HG03039 (cell line): ENCODE data around the gene GTF3C1.
A peak's percentile ranks its signal among the peaks of the same experiment; 100 is the strongest.
"Not testable (repeated sequence)": the region's sequence is repeated elsewhere in the genome, so short reads cannot be mapped to it uniquely, and the experiment has no call there.

Experiments
- ATAC-seq: cut with Tn5 transposase; IDR thresholded peaks from one replicate; pipeline ENCODE4 v1.9.1; 2021; ENCODE audit warnings: mild to moderate bottlenecking, moderate library complexity; ENCODE audit not compliant: unreplicated experiment

GTF3C1 gene

DNA sequence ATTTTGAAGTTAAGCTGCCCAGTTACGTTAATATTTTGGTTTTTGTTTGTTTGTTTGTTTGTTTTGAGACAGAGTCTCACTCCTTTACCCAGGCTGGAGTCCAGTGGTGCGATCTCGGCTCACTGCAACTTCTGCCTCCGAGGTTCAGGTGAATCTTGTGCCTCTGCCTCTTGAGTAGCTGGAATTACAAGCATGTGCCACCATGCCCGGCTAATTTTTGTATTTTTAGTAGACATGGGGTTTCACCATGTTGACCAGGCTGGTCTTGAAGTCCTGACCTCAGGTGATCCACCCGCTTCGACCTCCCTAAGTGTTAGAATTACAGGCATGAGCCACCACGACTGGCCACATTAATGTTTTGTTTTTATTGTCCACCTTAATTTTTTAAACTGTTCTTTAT is 21.3 kb upstream of the GTF3C1 start:
- ATAC-seq, result not testable (repeated sequence)

DNA sequence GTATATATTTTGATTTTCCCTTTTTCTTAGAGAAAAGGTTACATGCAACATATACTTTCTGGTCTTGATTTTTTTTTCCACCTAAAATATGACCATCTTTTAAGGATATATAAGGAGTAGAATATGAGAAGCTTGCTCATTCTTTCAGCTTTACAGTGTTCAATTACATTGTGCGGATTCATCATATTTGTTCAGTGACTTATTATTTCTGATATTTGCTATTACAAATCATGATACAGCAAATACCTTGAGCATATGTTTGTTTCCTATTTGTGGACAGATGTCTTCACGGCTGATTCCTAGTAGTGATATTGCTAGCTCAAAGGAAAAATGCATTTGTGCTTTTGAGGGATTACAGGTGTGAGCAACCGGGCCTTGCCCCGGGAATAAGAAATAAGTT is 18.4 kb upstream of the GTF3C1 start:
- no peak for ATAC-seq

- ATAC-seq, result no peak
These were observed 16.7 kb upstream of the GTF3C1 start for GRCh38 chr16:27566417-27566816.

GRCh38 chr16:27564224-27564623 is 14.5 kb upstream of the GTF3C1 start:
- no peak for ATAC-seq

GRCh38 chr16:27561216-27561615 is 11.5 kb upstream of the GTF3C1 start:
- ATAC-seq, result no peak

- no peak for ATAC-seq
These were observed 9.2 kb upstream of the GTF3C1 start for GRCh38 chr16:27558932-27559331.

GRCh38 chr16:27558434-27558833 is 8.7 kb upstream of the GTF3C1 start:
- no peak for ATAC-seq

DNA sequence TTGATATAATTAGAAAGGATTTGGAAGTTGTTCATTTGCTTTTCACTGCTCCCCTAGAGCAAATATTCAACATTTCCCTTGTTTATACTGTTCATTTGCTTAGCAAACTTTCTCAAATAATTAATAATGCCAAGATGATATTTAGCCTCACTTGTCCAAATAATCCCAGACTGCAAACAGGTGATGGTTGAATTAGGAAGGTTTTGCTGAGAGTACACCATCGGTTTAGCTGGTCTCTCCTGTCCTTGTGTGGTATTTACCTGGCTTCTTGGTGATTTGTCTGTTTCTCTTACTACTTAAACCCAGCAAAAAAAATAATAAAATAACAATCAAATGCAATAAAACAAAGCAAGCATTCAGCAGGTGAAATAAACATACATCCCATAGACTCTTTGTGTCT is 6.8 kb upstream of the GTF3C1 start:
- no peak for ATAC-seq

GRCh38 chr16:27551036-27551435 is 1.3 kb upstream of the GTF3C1 start:
- ATAC-seq, result no peak

DNA sequence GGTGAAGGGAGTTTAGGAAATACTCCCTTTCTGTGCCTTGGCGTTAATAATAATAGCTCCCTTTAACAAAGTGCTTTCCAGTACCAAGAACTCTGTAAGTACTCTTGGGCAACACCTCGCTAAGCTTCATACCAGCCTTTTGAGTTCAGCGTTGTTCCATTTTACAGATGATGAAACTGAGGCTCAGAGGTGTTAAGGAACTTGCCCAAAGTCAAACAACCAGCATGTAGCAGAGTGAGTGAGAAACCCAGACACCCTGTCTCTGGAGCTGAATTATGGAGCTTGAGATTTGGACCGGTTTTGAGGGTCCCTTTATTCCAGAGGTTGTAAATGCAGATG is 838 bp upstream of the GTF3C1 start:
- ATAC-seq, result no peak

- ATAC-seq, result peak; percentile 21
These were observed 308 bp downstream of the GTF3C1 start for GRCh38 chr16:27549464-27549745.

GRCh38 chr16:27547851-27548250 is 1.9 kb downstream of the GTF3C1 start:
- ATAC-seq, result no peak

DNA sequence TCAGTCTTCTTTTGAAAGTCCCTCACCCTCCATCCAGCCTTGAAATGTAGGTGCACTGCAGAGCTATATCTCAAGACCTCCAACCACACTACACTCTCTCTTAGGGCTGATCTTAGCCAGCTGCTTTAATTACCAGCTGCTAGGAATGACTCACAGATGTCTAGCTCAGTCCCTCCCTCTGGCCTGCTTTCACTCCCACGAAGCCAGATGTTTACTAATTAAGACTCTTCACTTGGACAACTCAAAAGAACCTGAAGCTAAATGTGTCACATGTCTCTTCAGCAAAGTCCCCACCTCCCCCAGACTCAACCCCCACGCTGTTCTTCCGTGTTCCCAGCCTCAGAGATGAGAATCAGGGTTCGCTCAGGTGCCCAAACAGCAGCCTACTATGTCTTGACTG is 2.6 kb downstream of the GTF3C1 start:
- ATAC-seq, result no peak

DNA sequence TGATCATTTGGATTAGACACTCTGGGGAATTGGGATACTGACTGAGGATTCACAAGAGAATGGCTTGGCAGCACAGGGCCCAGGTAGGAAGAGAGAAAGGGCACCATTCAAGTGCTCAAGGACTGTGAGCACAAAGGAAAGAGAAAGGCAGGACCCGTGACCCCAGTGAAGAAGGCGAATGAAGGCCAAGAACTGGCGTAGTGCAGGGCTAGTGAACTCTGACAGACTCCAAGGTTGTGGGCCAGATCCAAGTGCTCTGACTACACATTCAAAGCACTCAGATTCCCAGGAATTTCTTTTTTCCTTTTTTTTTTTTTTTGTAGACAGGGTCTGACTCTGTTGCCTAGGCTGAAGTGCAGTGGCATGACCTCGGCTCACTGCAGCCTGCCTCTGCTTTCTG is 5.0 kb downstream of the GTF3C1 start:
- ATAC-seq, result no peak

DNA sequence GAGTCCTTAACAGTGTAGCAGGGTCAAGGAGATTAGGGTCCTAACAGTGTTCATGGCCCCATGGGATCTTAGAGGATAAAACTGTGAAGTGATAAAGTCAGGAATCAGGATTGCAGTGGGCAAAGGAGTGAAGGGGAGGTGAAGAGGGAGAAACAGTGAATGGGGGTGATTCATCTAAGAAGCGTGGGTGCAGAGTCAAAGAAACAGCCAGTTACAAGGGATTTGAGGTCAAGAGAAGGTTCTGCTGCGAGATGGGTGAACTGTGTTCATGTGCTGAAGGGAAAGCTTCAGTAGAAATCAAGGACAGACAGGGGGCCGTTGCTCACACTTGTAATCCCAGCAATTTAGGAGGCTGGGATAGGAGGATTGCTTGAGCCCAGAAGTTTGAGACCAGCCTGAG is 5.9 kb downstream of the GTF3C1 start:
- ATAC-seq, result no peak

DNA sequence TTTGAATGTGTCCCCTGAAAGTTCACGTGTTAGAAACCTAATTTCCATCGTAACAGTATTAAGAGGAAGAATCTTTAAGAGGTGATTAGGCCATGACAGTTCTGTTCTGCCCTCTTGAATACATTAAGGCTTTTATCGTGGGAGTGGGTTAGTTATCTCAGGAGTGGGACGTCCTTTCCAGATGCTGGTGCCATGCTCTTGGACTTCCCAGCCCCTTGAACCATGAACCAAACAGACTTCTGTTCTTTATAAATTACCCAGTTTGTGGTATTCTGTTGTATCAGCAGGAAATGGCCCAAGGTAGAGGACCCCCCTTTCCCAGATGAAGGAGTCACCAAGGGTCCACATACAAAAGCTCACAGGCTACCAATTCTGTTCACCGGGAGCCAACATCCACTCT is 10.1 kb downstream of the GTF3C1 start:
- ATAC-seq, result no peak

DNA sequence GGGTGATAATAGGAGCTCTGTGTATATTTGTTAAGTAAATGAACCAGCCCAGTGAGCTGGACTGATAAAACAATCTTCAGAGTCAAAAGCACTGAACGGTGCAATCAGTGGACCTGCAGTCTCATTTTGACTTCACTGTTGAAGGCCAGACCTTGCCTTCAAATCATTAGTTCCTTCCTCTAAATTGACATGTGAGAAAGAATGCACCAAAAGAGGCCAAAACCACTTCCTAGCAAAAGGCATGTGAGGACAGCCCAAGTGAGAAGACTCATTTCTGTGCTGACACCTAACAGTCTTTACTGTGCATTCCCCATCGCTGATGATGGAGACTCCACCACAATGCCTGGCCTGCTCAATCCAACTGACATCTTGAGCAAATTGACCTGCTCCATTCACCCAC is 10.6 kb downstream of the GTF3C1 start:
- no peak for ATAC-seq

DNA sequence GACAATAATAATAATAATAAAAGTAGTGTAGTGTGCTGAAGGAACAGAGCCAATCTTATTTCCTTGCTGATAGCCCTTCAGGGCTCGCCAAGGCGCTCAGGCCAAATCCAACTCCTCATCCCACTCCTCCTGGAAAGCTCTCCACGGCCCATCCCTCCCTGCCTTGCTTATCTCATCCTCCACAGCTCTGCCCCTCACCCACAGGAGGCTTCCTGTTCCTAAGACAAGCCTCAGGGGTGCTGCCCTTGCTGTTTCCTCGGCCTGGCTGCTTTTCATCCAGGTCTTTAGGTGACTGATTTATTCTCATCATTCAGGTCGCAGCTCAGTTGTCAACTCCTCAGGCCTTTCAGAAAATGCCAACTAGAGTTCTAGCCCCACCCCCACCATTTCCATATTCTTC is 11.2 kb downstream of the GTF3C1 start:
- no peak for ATAC-seq

- ATAC-seq, result no peak
These were observed 15.5 kb downstream of the GTF3C1 start for GRCh38 chr16:27534256-27534655.

GRCh38 chr16:27531826-27532800 is 17.6 kb downstream of the GTF3C1 start:
- ATAC-seq, result no peak

- ATAC-seq, result no peak
These were observed 18.5 kb downstream of the GTF3C1 start for GRCh38 chr16:27531186-27531585.

DNA sequence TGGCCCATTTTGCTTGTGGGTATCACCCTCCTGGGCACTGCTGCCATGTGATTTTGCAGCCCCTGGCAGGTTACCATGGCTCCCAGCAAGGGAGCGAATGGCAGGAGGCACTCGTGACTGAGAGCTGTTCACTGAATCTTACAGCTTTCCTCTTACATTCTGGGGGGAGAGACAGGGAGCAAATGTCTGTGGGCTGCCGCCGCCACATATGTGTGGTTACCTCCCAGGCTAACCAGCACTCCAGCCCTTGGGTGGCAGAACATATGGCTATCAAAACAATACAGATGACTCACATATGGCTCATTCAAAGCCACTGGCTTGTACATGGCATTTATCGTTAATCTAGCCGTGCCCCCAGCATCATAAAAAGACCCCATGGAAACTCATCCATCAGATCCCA is 19.8 kb downstream of the GTF3C1 start:
- no peak for ATAC-seq

GRCh38 chr16:27528294-27528693 is 21.4 kb downstream of the GTF3C1 start:
- ATAC-seq, result no peak
